CD14-positive monocyte (primary cell): ENCODE data around the gene PPP3CA. TPM values are rescaled to one million over a fixed set of nuclear protein-coding genes. Genes with fewer than 3 reads are reported as not detected.

Experiments used
- DNase-seq, 3 donors: peaks; one replicate each; pipeline ENCODE4 v3.0.0-alpha.2; 2011 to 2022
- H2AFZ ChIP-seq: 2 replicates; pipeline ENCODE4 v1.6.0; 2012; ENCODE audit warnings: mild to moderate bottlenecking, low read depth, low read length, inconsistent platforms; ENCODE audit not compliant: insufficient read depth, poor library complexity, severe bottlenecking
- H3K27ac ChIP-seq, 2 donors: 1 replicate in 1 of 2; 2 replicates in 1 of 2; pipeline ENCODE4 v1.5.1; 2012 to 2013; ENCODE audit warnings: low read length in 2 of 2, control low read depth in 1 of 2, inconsistent platforms in 1 of 2, low read depth in 1 of 2, mild to moderate bottlenecking in 1 of 2
- H3K27me3 ChIP-seq, 2 donors: one replicate each; pipeline versions ENCODE4 v1.6.0 to v1.6.1; 2011 to 2013; ENCODE audit warnings: low read length in 2 of 2; ENCODE audit not compliant: control insufficient read depth in 2 of 2, insufficient read depth in 2 of 2
- H3K36me3 ChIP-seq, 2 donors: replicated peaks in 1 of 2; 1 replicate in 1 of 2; 2 replicates in 1 of 2; pipeline versions ENCODE4 v1.5.1 to v1.6.1; 2012 to 2013; ENCODE audit warnings: low read length in 2 of 2, control low read depth in 1 of 2, inconsistent platforms in 1 of 2, mild to moderate bottlenecking in 1 of 2; ENCODE audit not compliant: insufficient read depth in 2 of 2, control insufficient read depth in 1 of 2
- H3K4me1 ChIP-seq, 2 donors: 1 replicate in 1 of 2; 2 replicates in 1 of 2; pipeline versions ENCODE4 v1.5.1 to v1.6.1; 2012 to 2013; ENCODE audit warnings: low read length in 2 of 2, control low read depth in 1 of 2, inconsistent platforms in 1 of 2, mild to moderate bottlenecking in 1 of 2, moderate library complexity in 1 of 2; ENCODE audit not compliant: insufficient read depth in 2 of 2, control insufficient read depth in 1 of 2
- H3K4me2 ChIP-seq: replicated peaks from 2 replicates; pipeline ENCODE3; 2012; ENCODE audit warnings: low read length, moderate library complexity, mild to moderate bottlenecking; ENCODE audit not compliant: poor library complexity, severe bottlenecking; ENCODE audit errors: extremely low read depth
- H3K4me3 ChIP-seq, 3 experiments: fragments of 200-600 bp in 1 of 3; sonication (generic) in 1 of 3; replicated peaks in 1 of 3; 1 replicate in 2 of 3; 2 replicates in 1 of 3; pipeline ENCODE4 v1.5.1; 2011 to 2013; ENCODE audit warnings: low read length in 3 of 3, mild to moderate bottlenecking in 3 of 3, control low read depth in 2 of 3, low read depth in 2 of 3, inconsistent platforms in 1 of 3, moderate library complexity in 1 of 3
- H3K79me2 ChIP-seq: 2 replicates; pipeline ENCODE4 v1.6.0; 2012; ENCODE audit warnings: mild to moderate bottlenecking, control low read depth, inconsistent platforms, low read length, moderate library complexity; ENCODE audit not compliant: insufficient read depth
- H3K9ac ChIP-seq: 2 replicates; pipeline ENCODE4 v1.6.0; 2017; ENCODE audit warnings: low read length, mild to moderate bottlenecking; ENCODE audit not compliant: insufficient read depth, poor library complexity, severe bottlenecking
- H3K9me3 ChIP-seq, 2 donors: replicated peaks in 1 of 2; 1 replicate in 1 of 2; 2 replicates in 1 of 2; pipeline versions ENCODE4 v1.5.1 to v1.6.1; 2012 to 2013; ENCODE audit warnings: low read length in 2 of 2, control low read depth in 1 of 2; ENCODE audit not compliant: control insufficient read depth in 1 of 2, insufficient read depth in 1 of 2
- H4K20me1 ChIP-seq: 2 replicates; pipeline ENCODE4 v1.6.0; 2012; ENCODE audit warnings: mild to moderate bottlenecking, low read length, control low read depth, moderate library complexity; ENCODE audit not compliant: insufficient read depth
- H3K27ac Mint-ChIP-seq, 7 donors: one replicate each; pipeline ENCODE4 v1.8.0; 2020; ENCODE audit warnings: mild to moderate bottlenecking in 7 of 7, mixed read lengths in 7 of 7, moderate library complexity in 6 of 7, inconsistent platforms in 2 of 7
- H3K27me3 Mint-ChIP-seq, 3 donors: one replicate each; pipeline ENCODE4 v1.8.0; 2021 to 2022; ENCODE audit warnings: low read depth in 3 of 3, mild to moderate bottlenecking in 3 of 3, mixed read lengths in 3 of 3, moderate library complexity in 3 of 3, inconsistent platforms in 1 of 3
- H3K36me3 Mint-ChIP-seq, 2 donors: one replicate each; pipeline ENCODE4 v1.8.0; 2020; ENCODE audit warnings: mixed read lengths in 2 of 2, inconsistent platforms in 1 of 2, mild to moderate bottlenecking in 1 of 2
- H3K4me1 Mint-ChIP-seq: one replicate; pipeline ENCODE4 v1.8.0; 2020; ENCODE audit warnings: mild to moderate bottlenecking, mixed read lengths
- H3K4me3 Mint-ChIP-seq, 2 donors: one replicate each; pipeline ENCODE4 v1.8.0; 2020; ENCODE audit warnings: mild to moderate bottlenecking in 2 of 2, mixed read lengths in 2 of 2, moderate library complexity in 1 of 2
- H3K9me3 Mint-ChIP-seq, 7 donors: one replicate each; pipeline ENCODE4 v1.8.0; 2020 to 2022; ENCODE audit warnings: mixed read lengths in 7 of 7, mild to moderate bottlenecking in 6 of 7, moderate library complexity in 6 of 7, inconsistent platforms in 2 of 7
- WGBS: methylation state at CpG from one replicate; pipeline ENCODE4 v1.1.5; 2013; ENCODE audit warnings: missing lambda C conversion rate; ENCODE audit not compliant: insufficient coverage; 5-methylcytosine and 5-hydroxymethylcytosine counted together
- intact Hi-C, 2 donors: fragments of 100-400 bp; cut with micrococcal nuclease; formaldehyde crosslinking; loops; one replicate each; pipeline versions ENCODE4 v1.15.0 to v1.15.1; 2023
- polyA plus RNA-seq, 3 donors: library from polyadenylated mRNA; depleted of rRNA in 1 of 3; unstranded in 2 of 3; stranded (reverse) in 1 of 3; fragments of 300-500 nt in 2 of 3; fragments of >200 nt in 1 of 3; fragmentation: Illumina TruSeq in 2 of 3; gene quantifications; 1 replicate in 2 of 3; 2 replicates in 1 of 3; pipeline ENCODE4 v1.2.3, GENCODE V29; 2012 to 2021
- TF ChIP-seq, protein P1 (sequence below): fragments of 200-600 bp; IDR thresholded peaks from one replicate; pipeline ENCODE4 v1.8.0; 2022; ENCODE audit warnings: antibody characterized with exemption, mild to moderate bottlenecking

Gene PPP3CA
- polyA plus RNA-seq, 3 donors: 5.1 to 9.7 (median 8.9) TPM

DNA sequence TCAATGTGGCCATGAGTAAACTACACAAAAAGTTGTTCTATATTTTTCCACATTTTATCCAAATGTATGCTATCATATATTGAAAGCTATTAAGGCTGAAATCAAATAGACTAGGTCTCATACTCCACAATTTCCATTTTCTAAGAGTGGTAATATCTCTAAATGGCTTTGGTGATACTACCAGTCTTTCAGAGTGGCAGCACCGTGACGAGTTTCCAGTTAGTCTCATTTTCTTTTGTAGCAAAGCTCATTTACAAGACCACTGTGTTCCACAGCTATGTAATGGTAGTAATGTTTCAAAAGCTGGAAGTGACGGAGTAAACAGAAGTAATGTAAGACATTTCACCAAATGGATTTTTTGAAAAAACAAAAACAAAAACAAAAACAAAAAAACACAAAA lies 228.2 kb downstream of the PPP3CA start:
- no peak overlapping the region for H3K27ac Mint-ChIP-seq
- H3K27me3 ChIP-seq: no peaks in the 10 kb centered on the region
- H3K27me3 Mint-ChIP-seq: no peaks in the 10 kb centered on the region
- no peak overlapping the region for H3K9ac ChIP-seq
- TF ChIP-seq, protein P1, sequence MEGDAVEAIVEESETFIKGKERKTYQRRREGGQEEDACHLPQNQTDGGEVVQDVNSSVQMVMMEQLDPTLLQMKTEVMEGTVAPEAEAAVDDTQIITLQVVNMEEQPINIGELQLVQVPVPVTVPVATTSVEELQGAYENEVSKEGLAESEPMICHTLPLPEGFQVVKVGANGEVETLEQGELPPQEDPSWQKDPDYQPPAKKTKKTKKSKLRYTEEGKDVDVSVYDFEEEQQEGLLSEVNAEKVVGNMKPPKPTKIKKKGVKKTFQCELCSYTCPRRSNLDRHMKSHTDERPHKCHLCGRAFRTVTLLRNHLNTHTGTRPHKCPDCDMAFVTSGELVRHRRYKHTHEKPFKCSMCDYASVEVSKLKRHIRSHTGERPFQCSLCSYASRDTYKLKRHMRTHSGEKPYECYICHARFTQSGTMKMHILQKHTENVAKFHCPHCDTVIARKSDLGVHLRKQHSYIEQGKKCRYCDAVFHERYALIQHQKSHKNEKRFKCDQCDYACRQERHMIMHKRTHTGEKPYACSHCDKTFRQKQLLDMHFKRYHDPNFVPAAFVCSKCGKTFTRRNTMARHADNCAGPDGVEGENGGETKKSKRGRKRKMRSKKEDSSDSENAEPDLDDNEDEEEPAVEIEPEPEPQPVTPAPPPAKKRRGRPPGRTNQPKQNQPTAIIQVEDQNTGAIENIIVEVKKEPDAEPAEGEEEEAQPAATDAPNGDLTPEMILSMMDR: no peak
- no peaks in the 10 kb centered on the region for H3K4me1 ChIP-seq
- H3K4me3 Mint-ChIP-seq: no peak overlapping the region
- no peaks in the 10 kb centered on the region for H3K9me3 Mint-ChIP-seq
- no peak overlapping the region for H3K4me3 ChIP-seq
- DNase-seq: no peak
- no peaks in the 10 kb centered on the region for H3K79me2 ChIP-seq
- H3K4me1 Mint-ChIP-seq: peaks cover 6% of the 10 kb centered on the region
- H3K27ac ChIP-seq: no peak overlapping the region
- H4K20me1 ChIP-seq: peaks cover 55% of the 10 kb centered on the region
- H3K36me3 Mint-ChIP-seq: peaks cover 0 to 6% of the 10 kb centered on the region in 2 donors
- H2AFZ ChIP-seq: no peak overlapping the region
- intact Hi-C loops: no loop called here
- H3K4me2 ChIP-seq: no peak overlapping the region
- no peaks in the 10 kb centered on the region for H3K36me3 ChIP-seq
- WGBS: no CpG with 5 or more reads among the region's 3 CpGs
- H3K9me3 ChIP-seq: no peaks in the 10 kb centered on the region

DNA sequence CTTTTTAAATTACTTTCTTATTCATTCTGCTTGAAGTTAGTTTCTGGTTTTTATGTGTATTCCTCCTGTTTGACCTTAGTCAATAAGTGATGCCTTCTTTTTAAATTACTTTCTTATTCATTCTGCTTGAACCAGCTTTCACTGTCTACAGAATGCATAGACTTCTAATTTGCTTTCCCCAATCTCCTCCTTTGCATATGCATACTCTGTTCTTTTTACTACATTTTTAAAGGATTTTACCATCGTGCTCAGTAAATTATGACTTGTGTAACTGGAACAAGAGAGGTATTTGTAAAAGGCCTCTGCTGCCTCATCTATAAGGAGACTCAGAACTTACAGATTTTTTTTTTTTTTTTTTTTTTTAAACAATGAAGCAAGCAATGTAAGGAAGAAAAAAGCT lies 228.7 kb downstream of the PPP3CA start:
- no CpG with 5 or more reads among the region's 1 CpG for WGBS
- Mint-ChIP-seq H3K27me3 (no peaks in the 10 kb centered on the region), H3K4me1 (peaks cover 6% of the 10 kb centered on the region), H3K9me3 (no peaks in the 10 kb centered on the region), H3K4me3 (no peak overlapping the region), H3K36me3 (peaks cover 0 to 6% of the 10 kb centered on the region in 2 donors), H3K27ac (no peak overlapping the region)
- Histone ChIP-seq H3K4me1 (no peaks in the 10 kb centered on the region), H3K4me3 (no peak overlapping the region), H3K4me2 (no peak overlapping the region), H3K27me3 (no peaks in the 10 kb centered on the region), H3K36me3 (no peaks in the 10 kb centered on the region), H2AFZ (no peak overlapping the region), H3K27ac (no peak overlapping the region), H3K9me3 (no peaks in the 10 kb centered on the region), H3K79me2 (no peaks in the 10 kb centered on the region), H3K9ac (no peak overlapping the region), H4K20me1 (peaks cover 54% of the 10 kb centered on the region)
- intact Hi-C loops: no loop called here
- DNase-seq: no peak
- TF ChIP-seq, protein P1: no peak
